Mucosa of rectum (tissue), 2 donors: Measurements from ENCODE around the gene TMPRSS6.

ENCODE experiments used
- H3K27ac ChIP-seq, 2 donors: one replicate each; pipeline ENCODE4 v1.7.0; 2013; ENCODE audit warnings: inconsistent platforms in 2 of 2, low read depth in 2 of 2, low read length in 2 of 2
- H3K27me3 ChIP-seq, 2 donors: one replicate each; pipeline ENCODE4 v1.7.0; 2013; ENCODE audit warnings: low read length in 2 of 2; ENCODE audit not compliant: control insufficient read depth in 2 of 2, insufficient read depth in 2 of 2
- H3K36me3 ChIP-seq, 2 donors: one replicate each; pipeline ENCODE4 v1.7.0; 2013; ENCODE audit warnings: low read length in 2 of 2; ENCODE audit not compliant: control insufficient read depth in 2 of 2, insufficient read depth in 2 of 2
- H3K4me1 ChIP-seq, 2 donors: one replicate each; pipeline ENCODE4 v1.7.0; 2013; ENCODE audit warnings: low read length in 2 of 2, mild to moderate bottlenecking in 1 of 2; ENCODE audit not compliant: control insufficient read depth in 2 of 2, insufficient read depth in 2 of 2
- H3K4me3 ChIP-seq, 2 donors: one replicate each; pipeline ENCODE4 v1.7.0; 2013; ENCODE audit warnings: low read length in 2 of 2
- H3K9ac ChIP-seq, 2 donors: one replicate each; pipeline ENCODE4 v1.7.0; 2013; ENCODE audit warnings: low read length in 2 of 2, low read depth in 1 of 2, mild to moderate bottlenecking in 1 of 2
- H3K9me3 ChIP-seq, 2 donors: one replicate each; pipeline ENCODE4 v1.7.0; 2013; ENCODE audit warnings: low read length in 2 of 2; ENCODE audit not compliant: control insufficient read depth in 2 of 2
- donor health status: healthy.
- donor health status: Normal muscosa, but diverticular disease.

Gene TMPRSS6

DNA sequence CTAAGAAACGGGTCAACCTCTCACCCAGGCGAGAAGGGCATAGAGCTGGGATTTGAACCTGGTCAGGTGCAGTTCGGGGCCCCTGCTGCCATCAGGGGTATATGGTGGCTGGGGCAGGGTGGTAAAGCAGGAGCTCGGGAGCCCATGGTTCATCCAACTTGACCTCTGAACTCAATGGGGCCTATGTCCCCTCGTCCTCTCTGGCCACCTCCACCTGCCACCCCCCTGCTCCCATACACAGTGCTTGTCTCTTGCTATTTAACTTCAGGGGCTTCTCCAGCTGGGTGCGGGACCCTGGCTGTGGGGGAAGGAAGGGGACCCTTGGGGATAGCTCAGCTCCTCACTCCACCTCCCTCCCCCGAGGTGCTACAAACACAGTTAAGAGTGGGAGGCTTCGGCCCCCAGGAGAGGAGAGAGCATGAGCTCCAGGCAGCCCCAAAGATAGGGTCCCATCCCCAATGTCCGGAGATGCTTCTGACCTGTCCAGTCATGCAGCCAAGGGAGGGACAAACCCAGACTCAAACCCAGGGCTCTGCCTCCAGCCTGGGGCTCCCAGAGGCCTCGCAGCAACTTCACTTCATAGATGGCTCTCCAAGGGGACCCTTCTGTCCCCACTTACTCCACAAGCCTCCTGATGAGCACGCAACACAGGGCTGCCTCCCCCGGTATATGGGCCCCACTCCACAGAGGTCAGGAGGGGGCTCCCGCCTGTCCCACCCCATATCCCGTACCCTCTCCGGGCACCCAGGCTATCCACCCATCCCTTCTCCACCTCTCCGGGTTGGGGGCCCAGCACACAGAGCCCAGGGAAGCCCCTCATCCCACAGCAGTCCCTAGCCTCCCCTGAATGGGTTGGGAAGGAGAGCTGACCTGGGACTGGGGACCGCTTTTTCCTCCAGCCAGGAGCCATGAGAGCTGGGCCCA lies 39.5 kb upstream of the TMPRSS6 start:
- H3K27me3 ChIP-seq = peaks cover 0 to 4% of the 10 kb centered on the region in 2 donors
- H3K4me3 ChIP-seq = peak overlapping the region in 1 of 2 donors; percentile 62
- H3K27ac ChIP-seq = peak overlapping the region; percentile 30 to 68
- H3K36me3 ChIP-seq = no peaks in the 10 kb centered on the region
- no peak overlapping the region for H3K9ac ChIP-seq
- H3K9me3 ChIP-seq = no peaks in the 10 kb centered on the region
- H3K4me1 ChIP-seq = peaks cover 0 to 3% of the 10 kb centered on the region in 2 donors

DNA sequence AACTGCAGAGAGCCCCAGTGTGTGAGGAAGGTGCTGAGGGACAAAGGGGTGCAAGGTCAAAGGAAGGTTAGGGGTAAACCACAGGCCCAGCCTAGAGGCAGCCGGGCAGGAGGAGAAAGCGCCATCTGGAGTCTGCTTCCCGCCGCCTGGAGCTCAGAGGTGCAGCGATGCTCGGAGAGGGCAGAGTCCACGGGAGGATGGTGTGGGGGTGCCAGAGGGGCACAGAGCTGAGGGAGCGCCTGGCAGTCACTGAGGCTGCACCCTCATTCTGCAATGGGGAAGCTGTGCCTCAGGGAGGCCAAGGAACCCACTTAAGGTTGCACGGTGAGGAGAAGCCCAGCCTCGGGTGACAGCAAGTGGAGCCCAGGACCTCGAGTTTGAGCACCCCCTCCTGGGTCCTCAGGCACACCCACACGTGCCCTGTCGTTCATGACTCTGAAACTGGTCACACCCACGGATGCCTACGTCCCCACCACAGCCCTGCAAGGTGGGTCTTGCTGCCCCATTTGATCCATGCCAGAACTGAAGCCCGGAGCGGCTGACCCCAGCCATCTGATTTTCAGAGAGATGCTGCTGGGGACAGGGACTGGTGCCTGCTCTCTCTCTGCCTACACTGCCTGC lies 38.6 kb upstream of the TMPRSS6 start:
- Histone ChIP-seq H3K27ac (no peak overlapping the region), H3K4me1 (peaks cover 0 to 3% of the 10 kb centered on the region in 2 donors), H3K36me3 (no peaks in the 10 kb centered on the region), H3K9me3 (no peaks in the 10 kb centered on the region), H3K4me3 (peak overlapping the region in 1 of 2 donors; percentile 62), H3K9ac (no peak overlapping the region), H3K27me3 (peaks cover 0 to 4% of the 10 kb centered on the region in 2 donors)

DNA sequence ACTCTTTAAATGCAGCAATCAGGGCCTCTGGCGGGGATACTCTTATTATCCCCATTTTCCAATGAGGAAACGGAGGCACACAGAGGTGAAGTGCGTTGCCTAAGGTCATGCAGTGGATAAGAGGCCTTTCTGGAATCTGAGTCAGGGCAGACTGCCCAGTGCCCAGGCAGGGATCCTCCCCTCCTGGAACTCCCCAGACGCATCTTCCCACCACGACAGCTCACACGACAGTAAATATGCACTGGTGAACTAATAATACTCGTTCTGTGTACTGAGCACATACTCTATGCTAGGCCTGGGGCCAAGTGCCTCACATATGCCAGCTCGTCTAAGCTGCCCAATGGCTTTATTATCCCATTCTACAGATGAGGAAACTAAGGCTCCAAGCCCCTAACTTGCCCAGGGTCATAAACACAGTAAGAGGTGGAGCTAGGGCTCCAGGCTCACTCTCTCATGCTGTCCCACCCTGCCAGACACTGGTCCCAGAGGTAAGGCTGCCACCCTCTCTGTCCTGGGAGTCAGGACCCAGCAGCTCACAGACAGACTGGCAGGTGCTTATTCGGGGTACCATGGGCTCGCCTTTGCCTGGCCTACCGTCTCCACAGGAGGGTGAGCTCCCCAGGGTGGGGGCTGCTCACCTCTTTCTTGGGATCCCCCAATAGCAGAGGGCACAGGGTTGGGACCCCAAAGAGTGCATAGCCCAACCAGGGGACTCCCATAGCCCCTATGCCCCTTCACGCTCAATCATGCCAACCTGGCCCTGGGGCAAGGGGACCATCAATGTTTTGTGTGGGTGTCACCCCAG lies 37.9 kb upstream of the TMPRSS6 start:
- Histone ChIP-seq H3K27ac (no peak overlapping the region), H3K9me3 (no peaks in the 10 kb centered on the region), H3K4me3 (peak overlapping the region in 1 of 2 donors; percentile 62), H3K9ac (no peak overlapping the region), H3K27me3 (peaks cover 0 to 4% of the 10 kb centered on the region in 2 donors), H3K36me3 (no peaks in the 10 kb centered on the region), H3K4me1 (peaks cover 0 to 3% of the 10 kb centered on the region in 2 donors)

DNA sequence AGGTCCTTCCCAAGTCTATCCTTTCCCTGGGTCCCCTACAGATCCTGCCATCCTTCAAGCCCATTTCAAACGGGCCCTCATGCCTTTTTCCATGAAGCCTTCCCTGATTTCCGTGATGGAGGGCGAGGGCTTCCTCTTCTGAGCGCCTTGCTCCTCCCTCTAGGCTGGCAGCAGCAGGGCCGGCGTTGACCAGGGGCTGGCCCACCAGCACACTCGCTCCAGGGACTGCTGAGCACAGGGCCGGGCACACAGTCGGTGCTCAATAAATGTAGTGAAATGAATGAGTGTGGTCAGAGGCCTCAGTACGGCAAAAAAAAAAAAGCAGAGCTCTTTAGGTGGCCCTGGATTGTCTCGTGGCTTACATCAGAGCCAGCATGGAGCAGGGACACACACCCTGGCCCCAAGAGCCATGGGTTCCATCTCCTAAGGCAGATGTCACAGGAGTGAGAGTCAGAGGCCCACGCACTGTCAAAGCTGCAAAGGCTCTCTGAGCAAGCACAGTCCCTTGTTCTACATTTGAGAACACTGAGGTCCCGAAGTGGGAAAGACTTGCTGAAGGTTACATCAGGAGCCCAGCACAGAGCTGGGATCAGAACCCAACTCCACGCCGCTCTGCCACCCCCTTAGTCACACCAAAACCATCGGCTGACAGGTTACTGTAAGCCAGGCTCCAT lies 37.1 kb upstream of the TMPRSS6 start:
- H3K27me3 ChIP-seq = peaks cover 0 to 4% of the 10 kb centered on the region in 2 donors
- no peaks in the 10 kb centered on the region for H3K36me3 ChIP-seq
- peak overlapping the region in 1 of 2 donors; percentile 41 for H3K4me3 ChIP-seq
- no peak overlapping the region for H3K27ac ChIP-seq
- no peaks in the 10 kb centered on the region for H3K9me3 ChIP-seq
- H3K4me1 ChIP-seq = peaks cover 0 to 3% of the 10 kb centered on the region in 2 donors
- no peak overlapping the region for H3K9ac ChIP-seq

DNA sequence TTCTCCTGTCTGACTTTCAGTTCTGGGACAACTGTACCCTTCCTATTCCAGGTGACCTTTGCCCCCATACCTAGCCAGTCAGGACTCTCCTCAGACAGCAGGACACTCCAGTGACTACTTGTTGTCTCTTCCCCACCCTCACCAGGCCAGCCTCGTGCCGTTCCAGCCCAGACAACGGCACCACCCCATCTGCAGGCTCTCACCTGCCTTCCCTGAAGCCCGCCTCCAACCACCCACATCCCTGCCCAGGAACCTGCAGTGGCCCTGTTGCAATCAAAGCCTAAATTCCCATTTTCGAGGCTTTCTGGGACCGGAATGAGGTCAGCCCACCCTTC lies 36.5 kb upstream of the TMPRSS6 start:
- Histone ChIP-seq H3K27ac (no peak overlapping the region), H3K9me3 (no peaks in the 10 kb centered on the region), H3K4me1 (peaks cover 0 to 3% of the 10 kb centered on the region in 2 donors), H3K4me3 (peak overlapping the region in 1 of 2 donors; percentile 33), H3K36me3 (no peaks in the 10 kb centered on the region), H3K27me3 (peaks cover 0 to 4% of the 10 kb centered on the region in 2 donors), H3K9ac (no peak overlapping the region)

DNA sequence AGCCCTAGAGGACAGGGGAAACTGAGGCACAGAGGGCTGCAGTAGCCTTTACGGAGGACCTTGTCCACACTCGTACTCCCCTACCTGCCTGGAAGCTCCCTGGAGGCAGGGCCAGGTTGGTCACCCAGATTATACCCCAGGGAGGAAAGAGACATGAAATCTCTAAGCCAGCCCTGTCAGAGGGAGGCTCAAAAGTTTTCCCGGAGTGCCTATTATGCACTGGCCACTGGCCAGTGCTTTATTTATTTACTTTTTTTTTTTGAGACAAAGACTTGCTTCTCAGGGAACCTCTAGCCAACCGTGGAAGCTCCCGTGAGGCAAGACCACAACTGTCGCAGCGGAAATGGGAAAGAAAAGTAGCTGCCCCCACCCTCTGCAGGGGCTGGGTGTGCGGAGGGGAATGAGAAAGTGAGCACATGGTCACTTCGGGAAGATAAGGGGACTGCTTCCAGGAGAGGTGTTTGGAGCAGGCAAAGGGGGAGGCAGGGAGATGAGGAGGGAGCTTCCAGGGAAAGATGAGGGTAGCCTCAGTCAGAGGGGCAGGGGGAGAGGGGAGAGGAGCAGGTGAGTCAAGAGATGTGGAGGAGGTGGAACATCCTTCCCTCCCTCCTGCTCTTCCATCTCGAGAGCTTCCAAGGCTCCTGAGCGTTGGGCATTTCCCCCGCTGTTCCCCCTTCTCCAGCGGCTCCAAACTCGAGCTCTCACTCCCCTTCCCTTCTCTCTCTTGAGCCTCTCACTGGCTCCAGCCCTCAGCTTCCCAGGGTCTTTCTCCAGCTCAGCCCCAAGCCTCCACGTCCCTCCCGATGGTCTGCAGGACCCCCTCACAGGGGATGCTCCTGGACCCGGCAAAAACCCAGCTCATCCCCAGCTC lies 35.9 kb upstream of the TMPRSS6 start:
- Histone ChIP-seq H3K9ac (no peak overlapping the region), H3K9me3 (no peaks in the 10 kb centered on the region), H3K4me3 (no peak overlapping the region), H3K27ac (no peak overlapping the region), H3K36me3 (no peaks in the 10 kb centered on the region), H3K27me3 (peaks cover 0 to 4% of the 10 kb centered on the region in 2 donors), H3K4me1 (peaks cover 0 to 3% of the 10 kb centered on the region in 2 donors)

DNA sequence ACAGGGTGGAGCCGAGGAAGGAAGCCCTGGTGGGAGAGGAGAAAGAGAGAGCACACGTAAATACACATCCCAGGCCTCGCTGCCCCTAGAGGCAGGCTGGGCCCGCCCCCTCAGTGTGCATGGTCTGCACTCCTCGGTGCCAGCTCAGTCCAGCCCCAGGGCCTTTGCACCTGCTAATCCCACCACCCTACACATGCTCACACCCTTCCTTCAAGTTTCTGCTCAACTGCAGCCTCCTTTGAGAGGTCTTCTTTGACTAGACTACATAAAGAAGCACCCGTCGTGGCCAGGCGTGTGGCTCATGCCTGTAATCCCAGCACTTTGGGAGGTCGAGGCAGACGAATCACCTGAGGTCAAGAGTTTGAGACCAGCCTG lies 34.7 kb upstream of the TMPRSS6 start:
- Histone ChIP-seq H3K27ac (no peak overlapping the region), H3K4me1 (peaks cover 0 to 3% of the 10 kb centered on the region in 2 donors), H3K9me3 (no peaks in the 10 kb centered on the region), H3K36me3 (no peaks in the 10 kb centered on the region), H3K4me3 (no peak overlapping the region), H3K9ac (no peak overlapping the region), H3K27me3 (peaks cover 0 to 4% of the 10 kb centered on the region in 2 donors)

DNA sequence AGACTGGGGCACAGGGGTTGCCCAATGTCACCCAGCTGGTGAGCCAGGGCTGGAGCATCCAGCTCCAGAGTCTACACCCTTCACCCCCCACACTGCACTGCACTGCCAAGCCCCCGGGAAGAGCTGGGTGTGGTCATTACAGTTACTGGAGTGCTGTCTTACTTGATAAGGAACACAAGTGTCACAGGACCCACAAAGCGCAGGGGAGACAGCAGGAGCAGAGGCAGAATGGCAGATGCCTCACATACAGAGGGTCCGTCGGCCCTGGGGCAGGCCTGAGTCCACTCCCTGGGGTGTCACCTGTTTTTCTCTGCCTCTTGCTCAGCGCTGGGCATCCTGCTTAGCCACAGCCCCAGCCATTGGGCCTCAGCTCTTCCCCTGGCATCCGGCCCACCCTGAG lies 32.5 kb upstream of the TMPRSS6 start:
- Histone ChIP-seq H3K4me3 (no peak overlapping the region), H3K27ac (no peak overlapping the region), H3K9ac (no peak overlapping the region), H3K27me3 (peaks cover 0 to 4% of the 10 kb centered on the region in 2 donors), H3K9me3 (no peaks in the 10 kb centered on the region), H3K36me3 (no peaks in the 10 kb centered on the region), H3K4me1 (peaks cover 0 to 3% of the 10 kb centered on the region in 2 donors)

DNA sequence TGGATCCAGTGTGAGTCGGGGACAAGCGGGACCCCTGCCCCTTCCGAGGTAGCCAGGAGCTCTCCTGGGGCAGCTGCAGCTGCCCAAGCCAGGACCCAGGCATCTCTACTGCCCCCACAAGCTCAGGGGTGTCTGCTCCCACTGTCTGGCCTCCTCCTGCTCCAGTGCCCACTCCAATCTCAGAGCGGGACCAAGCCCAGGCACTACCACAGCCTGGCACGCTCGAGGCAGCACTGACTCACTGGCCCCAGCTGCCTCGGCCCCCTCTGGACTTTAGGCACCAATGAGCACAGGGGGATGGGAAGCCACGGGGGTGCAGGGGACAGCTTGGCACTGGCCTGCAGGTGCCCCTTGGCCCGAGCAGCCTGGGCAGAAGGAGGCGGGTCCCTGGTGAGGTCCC lies 32.0 kb upstream of the TMPRSS6 start:
- Histone ChIP-seq H3K4me1 (peaks cover 0 to 3% of the 10 kb centered on the region in 2 donors), H3K27me3 (peaks cover 0 to 4% of the 10 kb centered on the region in 2 donors), H3K9ac (no peak overlapping the region), H3K27ac (no peak overlapping the region), H3K4me3 (no peak overlapping the region), H3K9me3 (no peaks in the 10 kb centered on the region), H3K36me3 (no peaks in the 10 kb centered on the region)
